MM.1S (cell line): ENCODE results near the gene CPPED1.

Experiments used
- EZH2 ChIP-seq: fragments of 300-600 bp; sonication (generic); optimal IDR thresholded peaks from 2 replicates; pipeline ENCODE3; 2017; ENCODE audit warnings: low read depth, mild to moderate bottlenecking, antibody characterized with exemption, low read length, mixed read lengths
- EZH2phosphoT487 ChIP-seq: fragments of 300-600 bp; sonication (generic); IDR thresholded peaks from 2 replicates; pipeline ENCODE4 v1.6.1; 2018; ENCODE audit warnings: antibody characterized with exemption, low read length
- TF ChIP-seq, protein P1 (sequence below): fragments of 300-600 bp; sonication (generic); IDR thresholded peaks from 2 replicates; pipeline ENCODE4 v1.5.1; 2016; ENCODE audit warnings: antibody characterized with exemption, low read length, mixed read lengths

DNA sequence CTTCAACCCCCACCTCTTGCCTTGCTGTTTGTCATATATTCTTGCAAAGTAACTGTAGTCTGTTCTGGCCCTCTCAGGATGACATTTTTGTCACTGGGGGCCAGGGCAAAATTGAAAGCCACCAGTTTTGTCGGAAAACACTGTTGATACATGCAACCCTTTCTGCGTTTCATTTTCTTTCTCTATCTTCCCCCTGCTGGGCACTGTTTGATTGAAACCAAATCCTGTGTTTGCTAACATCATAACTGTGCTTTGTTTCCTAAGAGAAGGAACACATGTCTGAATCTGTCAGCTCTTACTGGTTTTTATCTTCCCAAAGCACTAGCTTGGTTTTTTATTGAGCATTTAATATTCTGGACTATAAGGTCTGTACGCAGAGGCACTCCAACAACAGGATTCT is 11.7 kb upstream of the CPPED1 start:
- TF ChIP-seq, protein P1, sequence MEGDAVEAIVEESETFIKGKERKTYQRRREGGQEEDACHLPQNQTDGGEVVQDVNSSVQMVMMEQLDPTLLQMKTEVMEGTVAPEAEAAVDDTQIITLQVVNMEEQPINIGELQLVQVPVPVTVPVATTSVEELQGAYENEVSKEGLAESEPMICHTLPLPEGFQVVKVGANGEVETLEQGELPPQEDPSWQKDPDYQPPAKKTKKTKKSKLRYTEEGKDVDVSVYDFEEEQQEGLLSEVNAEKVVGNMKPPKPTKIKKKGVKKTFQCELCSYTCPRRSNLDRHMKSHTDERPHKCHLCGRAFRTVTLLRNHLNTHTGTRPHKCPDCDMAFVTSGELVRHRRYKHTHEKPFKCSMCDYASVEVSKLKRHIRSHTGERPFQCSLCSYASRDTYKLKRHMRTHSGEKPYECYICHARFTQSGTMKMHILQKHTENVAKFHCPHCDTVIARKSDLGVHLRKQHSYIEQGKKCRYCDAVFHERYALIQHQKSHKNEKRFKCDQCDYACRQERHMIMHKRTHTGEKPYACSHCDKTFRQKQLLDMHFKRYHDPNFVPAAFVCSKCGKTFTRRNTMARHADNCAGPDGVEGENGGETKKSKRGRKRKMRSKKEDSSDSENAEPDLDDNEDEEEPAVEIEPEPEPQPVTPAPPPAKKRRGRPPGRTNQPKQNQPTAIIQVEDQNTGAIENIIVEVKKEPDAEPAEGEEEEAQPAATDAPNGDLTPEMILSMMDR = no peak
- TF ChIP-seq EZH2phosphoT487 (no peak), EZH2 (no peak)
